HepG2 (cell line): ENCODE results near the gene GGPS1. TPM values are rescaled to one million over a fixed set of nuclear protein-coding genes. Genes with fewer than 3 reads are reported as not detected.
A peak's percentile ranks its signal among the peaks of the same experiment; 100 is the strongest.

Source experiments
- ARID5B ChIP-seq: IDR thresholded peaks from 2 replicates; pipeline ENCODE4 v1.4.0; 2020; ENCODE audit warnings: mild to moderate bottlenecking, missing genetic modification reagents
- ARNT ChIP-seq: fragments of 450-650 bp; IDR thresholded peaks from 2 replicates; pipeline ENCODE4 v1.6.1; 2017
- BATF2 ChIP-seq: sonication (generic); formaldehyde crosslinking; IDR thresholded peaks from 2 replicates; pipeline ENCODE4 v1.8.0; 2022; ENCODE audit warnings: mild to moderate bottlenecking, missing genetic modification reagents, moderate library complexity
- CBX2 ChIP-seq, 2 experiments: fragments of 200-600 bp in 1 of 2; sonication (generic); formaldehyde crosslinking in 1 of 2; IDR thresholded peaks; 2 replicates each; pipeline versions ENCODE4 v1.7.0 to v1.8.1; 2018 to 2022; ENCODE audit warnings: low read depth in 2 of 2, low read length in 1 of 2, mild to moderate bottlenecking in 1 of 2, missing genetic modification reagents in 1 of 2
- DNMT1 ChIP-seq: sonication (generic); formaldehyde crosslinking; IDR thresholded peaks from 2 replicates; pipeline ENCODE4 v1.5.1; 2020; ENCODE audit warnings: mild to moderate bottlenecking, missing genetic modification reagents
- E2F5 ChIP-seq: sonication (generic); formaldehyde crosslinking; conservative IDR thresholded peaks from 2 replicates; pipeline ENCODE4 v1.4.0; 2020; ENCODE audit warnings: missing genetic modification reagents
- ETV6 ChIP-seq: sonication (generic); formaldehyde crosslinking; conservative IDR thresholded peaks from 2 replicates; pipeline ENCODE4 v1.4.0; 2020; ENCODE audit warnings: missing genetic modification reagents
- HOXD1 ChIP-seq: sonication (generic); formaldehyde crosslinking; IDR thresholded peaks from 2 replicates; pipeline ENCODE4 v1.5.0; 2020; ENCODE audit warnings: missing genetic modification reagents
- MAFF ChIP-seq: IDR thresholded peaks from 2 replicates; pipeline ENCODE4 v1.6.1; 2011; ENCODE audit warnings: low read depth, low read length, improper control_type of control experiment
- MED8 ChIP-seq: sonication (generic); formaldehyde crosslinking; IDR thresholded peaks from 2 replicates; pipeline ENCODE4 v1.8.1; 2023; ENCODE audit warnings: mild to moderate bottlenecking, missing genetic modification reagents; ENCODE audit not compliant: insufficient replicate concordance
- MXI1 ChIP-seq: IDR thresholded peaks from 3 replicates; pipeline ENCODE4 v1.6.1; 2012; ENCODE audit warnings: low read depth, low read length, inconsistent platforms, borderline replicate concordance
- PAF1 ChIP-seq: IDR thresholded peaks from 2 replicates; pipeline ENCODE4 v1.6.1; 2016; ENCODE audit warnings: missing genetic modification reagents, missing compliant biosample characterization
- RCOR2 ChIP-seq: IDR thresholded peaks from 2 replicates; pipeline ENCODE4 v1.6.1; 2016; ENCODE audit warnings: missing biosample characterization, missing genetic modification reagents
- SPEN ChIP-seq: sonication (generic); formaldehyde crosslinking; IDR thresholded peaks from 2 replicates; pipeline ENCODE4 v1.5.1; 2020; ENCODE audit warnings: low read depth, mild to moderate bottlenecking, missing genetic modification reagents
- TOE1 ChIP-seq: sonication (generic); formaldehyde crosslinking; IDR thresholded peaks from 2 replicates; pipeline ENCODE4 v1.4.0; 2020; ENCODE audit warnings: mild to moderate bottlenecking, missing genetic modification reagents
- YY1 ChIP-seq: IDR thresholded peaks from 2 replicates; pipeline ENCODE4 v1.6.1; 2011; ENCODE audit warnings: low read length, low read depth, moderate library complexity, mild to moderate bottlenecking; ENCODE audit not compliant: insufficient read depth, insufficient replicate concordance
- ZNF235 ChIP-seq: sonication (generic); formaldehyde crosslinking; IDR thresholded peaks from 2 replicates; pipeline ENCODE4 v1.8.1; 2023; ENCODE audit warnings: mild to moderate bottlenecking, missing genetic modification reagents, borderline replicate concordance
- ZNF24 ChIP-seq: fragments of 450-650 bp; IDR thresholded peaks from 2 replicates; pipeline ENCODE4 v1.6.1; 2017; ENCODE audit warnings: antibody characterized with exemption, mild to moderate bottlenecking
- ZNF337 ChIP-seq: sonication (generic); formaldehyde crosslinking; IDR thresholded peaks from 2 replicates; pipeline ENCODE4 v1.5.1; 2020; ENCODE audit warnings: missing genetic modification reagents, low read depth, mild to moderate bottlenecking, borderline replicate concordance
- ZNF607 ChIP-seq: sonication (generic); formaldehyde crosslinking; IDR thresholded peaks from 2 replicates; pipeline ENCODE4 v1.5.1; 2020; ENCODE audit warnings: missing genetic modification reagents, mild to moderate bottlenecking, borderline replicate concordance
- ZNF816 ChIP-seq: sonication (generic); formaldehyde crosslinking; IDR thresholded peaks from 2 replicates; pipeline ENCODE4 v1.8.0; 2022; ENCODE audit warnings: missing genetic modification reagents, mild to moderate bottlenecking, borderline replicate concordance
- ZNF883 ChIP-seq: sonication (generic); formaldehyde crosslinking; IDR thresholded peaks from 2 replicates; pipeline ENCODE4 v1.5.1; 2020; ENCODE audit warnings: mild to moderate bottlenecking, missing genetic modification reagents; ENCODE audit errors: not compliant biosample characterization
- polyA plus RNA-seq, 8 experiments: library from polyadenylated mRNA; depleted of rRNA in 3 of 8; stranded (reverse) in 7 of 8; unstranded in 1 of 8; fragments of >200 nt; fragmentation: Illumina TruSeq in 4 of 8; extraction: Trizol in 4 of 8; gene quantifications; 2 replicates each; pipeline versions ENCODE4 v1.2.1 to v1.2.3, GENCODE V29; 2011 to 2016; ENCODE audit warnings: low read depth in 4 of 8, missing spikeins in 1 of 8, mixed read lengths in 1 of 8; ENCODE audit not compliant: insufficient read depth in 1 of 8
- total RNA-seq, 5 experiments: library from RNA; depleted of rRNA; stranded (reverse); fragments of >200 nt; fragmentation: Illumina TruSeq; extraction: Trizol; gene quantifications; 2 replicates each; pipeline ENCODE4 v1.2.3, GENCODE V29; 2016; ENCODE audit warnings: low read depth in 1 of 5
- TF ChIP-seq, protein P1 (sequence below): IDR thresholded peaks from 2 replicates; pipeline ENCODE4 v1.6.1; 2016; ENCODE audit warnings: low read depth, control low read depth

Gene GGPS1
- total and polyA plus RNA-seq, 2 of the 13 experiments (the other 11 are each of a cell fraction or from before 2014, with no cell fraction given) = 28.8 to 42.6 TPM

GRCh38 chr1:235367000-235367908 is 38.9 kb downstream of the GGPS1 start, which contains the start of gene TBCE (continued):
- TF ChIP-seq BATF2 (CRISPR knock-in tag) (no peak), ZNF816 (CRISPR knock-in tag) (no peak), ZNF24 (no peak), CBX2 (IDR thresholded peaks at IDR 0.05; ENCODE audit: low read depth, low read length) (no peak), CBX2 (CRISPR knock-in tag; IDR thresholded peaks at IDR 0.05; ENCODE audit: low read depth) (no peak), E2F5 (CRISPR knock-in tag) (no peak), HOXD1 (CRISPR knock-in tag) (no peak), YY1 (no peak), SPEN (CRISPR knock-in tag) (peak; percentile 74; the same call in 1 of the 2 replicates), MAFF (no peak), PAF1 (CRISPR knock-in tag) (no peak), ZNF883 (CRISPR knock-in tag) (no peak), DNMT1 (no peak), ZNF235 (CRISPR knock-in tag) (peak; percentile 72; the same call in 1 of the 2 replicates), MXI1 (peak; percentile 90; the same call in 2 of the 3 replicates), ARNT (no peak), ZNF607 (CRISPR knock-in tag) (no peak; the same call in 1 of the 2 replicates), ETV6 (CRISPR knock-in tag) (no peak), TOE1 (no peak; the same call in 1 of the 2 replicates), ZNF337 (CRISPR knock-in tag) (no peak), RCOR2 (CRISPR knock-in tag) (no peak), MED8 (CRISPR knock-in tag) (peak; percentile 83), ARID5B (peak; percentile 54)
- TF ChIP-seq, protein P1, sequence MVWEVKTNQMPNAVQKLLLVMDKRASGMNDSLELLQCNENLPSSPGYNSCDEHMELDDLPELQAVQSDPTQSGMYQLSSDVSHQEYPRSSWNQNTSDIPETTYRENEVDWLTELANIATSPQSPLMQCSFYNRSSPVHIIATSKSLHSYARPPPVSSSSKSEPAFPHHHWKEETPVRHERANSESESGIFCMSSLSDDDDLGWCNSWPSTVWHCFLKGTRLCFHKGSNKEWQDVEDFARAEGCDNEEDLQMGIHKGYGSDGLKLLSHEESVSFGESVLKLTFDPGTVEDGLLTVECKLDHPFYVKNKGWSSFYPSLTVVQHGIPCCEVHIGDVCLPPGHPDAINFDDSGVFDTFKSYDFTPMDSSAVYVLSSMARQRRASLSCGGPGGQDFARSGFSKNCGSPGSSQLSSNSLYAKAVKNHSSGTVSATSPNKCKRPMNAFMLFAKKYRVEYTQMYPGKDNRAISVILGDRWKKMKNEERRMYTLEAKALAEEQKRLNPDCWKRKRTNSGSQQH (CRISPR knock-in tag) = peak; percentile 40; the same call in 1 of the 2 replicates
